ENCODE results near the gene PRKAG2.

PRKAG2 gene

DNA sequence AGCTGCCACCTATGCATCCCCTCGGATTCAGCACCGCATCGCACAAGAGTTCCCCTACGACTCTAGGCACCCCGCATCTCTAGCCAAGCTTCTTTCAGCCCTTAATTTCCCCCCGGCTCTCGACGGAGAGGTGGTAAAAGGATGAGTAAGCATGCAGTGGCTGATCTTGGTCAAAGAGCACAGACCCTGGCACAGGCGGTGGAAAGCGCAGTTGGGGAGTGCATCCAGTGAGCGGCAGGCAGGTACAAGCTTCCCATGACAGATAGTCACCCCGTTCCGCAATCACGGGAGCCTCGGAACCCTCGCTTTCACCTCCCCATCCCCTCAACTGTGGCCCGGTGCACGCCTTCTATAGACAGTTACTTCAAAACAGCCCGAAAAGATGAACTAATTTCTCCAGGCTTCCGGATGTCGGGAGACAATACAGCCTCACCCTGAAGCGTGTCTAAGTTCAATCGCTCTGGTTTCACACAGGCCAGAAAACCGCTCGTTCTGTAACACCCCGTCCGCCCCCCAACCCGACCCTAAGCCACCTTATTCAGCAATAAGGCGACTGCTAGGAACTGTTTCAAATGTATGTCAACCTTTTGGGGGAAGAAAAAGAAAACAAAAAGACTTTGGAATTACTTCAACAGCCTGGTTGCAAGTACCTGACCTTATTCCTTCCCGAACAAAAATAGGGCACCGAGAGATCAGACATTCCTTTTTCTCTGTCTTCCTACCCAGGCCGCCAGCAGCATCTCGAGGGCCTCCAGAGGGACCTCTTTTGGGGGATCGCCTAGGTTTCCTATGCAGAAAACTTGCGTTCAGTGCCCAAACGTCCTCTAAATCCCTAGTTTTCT lies 358.6 kb downstream of the PRKAG2 start:
- peak; percentile 45 to 60 for DNase-seq (ENCODE audit: low read depth in 2 of 2)

DNA sequence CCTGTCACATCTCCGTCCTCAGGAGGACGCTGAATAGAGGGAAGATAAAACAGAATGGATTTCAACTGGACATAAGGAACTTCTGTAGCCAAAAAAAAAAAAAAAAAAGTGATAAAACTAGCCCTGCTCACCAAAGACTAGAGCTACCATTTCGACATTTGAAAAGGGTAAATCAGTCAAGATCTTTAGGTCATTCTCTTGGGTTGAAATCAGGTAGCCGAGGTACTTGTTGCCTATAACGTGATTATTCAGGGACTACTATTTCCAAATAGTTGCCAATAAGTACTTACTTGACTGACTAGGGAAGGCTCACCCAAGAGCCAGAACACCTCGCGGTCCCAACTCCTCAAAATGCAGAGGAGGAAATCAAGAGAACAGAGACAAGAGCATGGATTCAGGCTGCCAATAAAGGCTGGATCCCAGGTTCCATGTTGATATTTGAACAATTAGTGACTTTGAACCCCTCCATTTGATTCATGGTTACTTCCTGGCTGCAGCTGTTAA lies 359.3 kb downstream of the PRKAG2 start:
- no peak for DNase-seq (ENCODE audit: low read depth in 2 of 2)

DNA sequence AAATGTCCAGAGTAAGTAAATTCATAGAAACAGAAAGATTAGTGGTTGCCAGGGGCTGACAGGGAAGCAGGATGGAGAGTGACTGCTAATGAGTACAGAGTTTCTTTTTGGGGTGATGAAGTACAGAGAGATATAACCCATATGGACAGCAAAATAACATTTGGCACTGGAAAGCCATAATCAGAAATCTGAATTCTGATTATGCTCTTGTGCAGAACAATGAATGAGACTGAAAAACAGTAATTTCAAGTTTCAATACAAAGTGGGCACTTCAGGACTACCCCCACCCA lies 361.7 kb downstream of the PRKAG2 start:
- no peak for DNase-seq (ENCODE audit: low read depth in 2 of 2)

DNA sequence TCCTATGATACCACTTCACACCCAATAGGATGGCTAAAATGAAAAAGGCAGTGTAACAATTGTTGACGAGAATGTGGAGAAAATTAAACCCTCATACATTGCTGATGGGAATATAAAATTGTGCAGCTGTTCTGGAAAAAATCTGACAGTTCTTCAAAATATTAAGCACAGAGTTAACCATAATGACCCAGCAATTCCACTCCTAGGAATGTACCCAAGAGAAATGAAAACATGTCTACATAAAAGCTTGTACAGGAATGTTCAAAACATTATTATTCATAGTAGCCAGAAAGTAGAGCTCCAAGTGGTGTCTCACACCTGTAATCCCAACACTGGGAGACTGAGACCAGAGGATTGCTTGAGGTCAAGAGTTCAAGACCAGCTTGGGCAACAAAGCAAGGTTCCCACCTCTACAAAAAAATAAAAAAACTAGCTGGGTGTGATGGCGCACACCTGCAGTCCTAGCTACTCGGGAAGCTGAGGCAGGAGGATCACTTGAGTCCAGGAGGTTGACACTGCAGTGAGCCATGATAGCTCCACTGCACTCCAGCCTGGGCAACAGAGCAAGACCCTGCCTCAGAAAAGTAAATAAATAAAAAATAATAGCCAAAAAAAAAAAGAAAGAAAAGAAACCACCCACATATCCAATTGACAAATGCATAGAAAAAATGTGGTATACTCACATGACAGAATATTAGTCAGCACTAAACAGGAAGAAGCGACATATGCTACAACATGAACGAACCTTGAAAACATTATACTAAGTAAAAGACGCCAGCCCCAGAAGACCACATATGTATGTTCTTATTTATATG lies 362.2 kb downstream of the PRKAG2 start:
- DNase-seq (ENCODE audit: low read depth in 2 of 2), result no peak

DNA sequence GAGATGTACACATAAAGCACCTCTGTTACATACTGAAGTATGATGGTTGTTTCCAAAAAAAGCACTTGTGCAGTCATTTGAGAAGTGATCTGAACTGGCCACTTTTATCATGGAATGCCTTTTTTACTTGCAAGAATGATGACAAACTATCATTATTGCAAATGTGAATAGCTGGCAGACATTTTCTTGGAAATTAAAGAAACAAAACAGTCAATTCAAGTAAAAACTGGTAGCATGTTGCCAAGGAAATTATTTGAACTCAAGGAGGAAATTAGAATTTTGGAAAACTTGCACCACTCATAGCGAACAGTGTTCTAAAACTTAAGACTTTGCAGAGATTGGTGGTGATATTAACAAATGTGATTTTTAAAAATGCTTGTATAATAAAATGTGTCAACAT lies 363.8 kb downstream of the PRKAG2 start:
- no peak for DNase-seq (ENCODE audit: low read depth in 2 of 2)

DNA sequence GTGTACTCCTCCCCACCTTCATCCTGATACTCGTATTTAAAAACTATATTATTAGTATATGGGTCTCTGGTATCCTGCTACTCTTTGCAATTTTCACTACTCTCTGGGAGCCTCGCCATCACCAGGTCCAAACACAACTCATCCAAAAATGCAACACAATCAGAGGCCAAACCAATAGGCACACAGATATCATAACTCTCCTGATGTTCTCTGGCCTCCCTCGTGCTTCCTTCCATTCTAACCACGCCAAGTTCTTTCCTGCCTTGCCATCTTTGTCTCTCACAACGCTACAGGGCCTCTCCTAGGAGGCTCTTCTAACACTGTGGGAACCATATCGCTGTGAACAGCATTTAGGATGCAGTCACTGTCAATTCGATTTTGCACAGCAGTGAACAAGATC lies 364.6 kb downstream of the PRKAG2 start:
- no peak for DNase-seq (ENCODE audit: low read depth in 2 of 2)

DNA sequence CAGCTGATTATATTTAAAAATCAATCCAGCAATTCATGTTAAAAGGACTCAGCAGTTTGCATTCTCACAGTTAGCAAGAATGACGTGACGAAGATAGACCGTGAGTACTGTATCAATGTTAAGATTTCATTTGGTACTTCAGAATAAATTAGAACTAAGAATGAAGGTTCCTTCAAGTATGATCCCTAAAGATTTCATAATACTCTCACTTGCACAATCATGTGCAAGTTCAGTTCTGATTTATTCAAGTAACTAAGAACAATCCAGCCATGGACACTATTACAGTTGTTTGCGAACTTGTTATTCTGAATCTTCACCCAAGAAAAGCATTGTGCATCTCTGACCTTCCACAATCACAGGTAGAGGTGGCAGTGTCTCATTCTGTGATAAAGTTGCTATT lies 365.0 kb downstream of the PRKAG2 start:
- DNase-seq (ENCODE audit: low read depth in 2 of 2), result no peak

DNA sequence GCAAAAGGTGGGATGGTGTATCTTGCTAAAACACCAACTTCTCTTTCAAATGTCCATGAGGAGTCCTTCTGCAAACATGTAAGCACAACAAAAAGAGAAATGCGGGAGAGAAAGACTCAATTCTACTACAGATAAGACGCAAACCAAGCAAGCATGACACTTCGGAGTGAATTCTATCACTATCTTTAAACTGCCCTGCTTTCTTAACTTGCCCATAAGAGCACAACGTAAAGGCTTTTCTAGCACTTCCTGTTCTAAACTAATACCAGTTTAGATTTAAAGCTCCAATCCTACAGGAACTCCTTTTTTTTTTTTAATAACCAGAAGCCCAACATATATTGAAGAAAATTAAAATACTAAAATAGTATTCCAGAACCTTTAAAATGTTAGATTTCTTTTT lies 365.6 kb downstream of the PRKAG2 start:
- no peak for DNase-seq (ENCODE audit: low read depth in 2 of 2)

DNA sequence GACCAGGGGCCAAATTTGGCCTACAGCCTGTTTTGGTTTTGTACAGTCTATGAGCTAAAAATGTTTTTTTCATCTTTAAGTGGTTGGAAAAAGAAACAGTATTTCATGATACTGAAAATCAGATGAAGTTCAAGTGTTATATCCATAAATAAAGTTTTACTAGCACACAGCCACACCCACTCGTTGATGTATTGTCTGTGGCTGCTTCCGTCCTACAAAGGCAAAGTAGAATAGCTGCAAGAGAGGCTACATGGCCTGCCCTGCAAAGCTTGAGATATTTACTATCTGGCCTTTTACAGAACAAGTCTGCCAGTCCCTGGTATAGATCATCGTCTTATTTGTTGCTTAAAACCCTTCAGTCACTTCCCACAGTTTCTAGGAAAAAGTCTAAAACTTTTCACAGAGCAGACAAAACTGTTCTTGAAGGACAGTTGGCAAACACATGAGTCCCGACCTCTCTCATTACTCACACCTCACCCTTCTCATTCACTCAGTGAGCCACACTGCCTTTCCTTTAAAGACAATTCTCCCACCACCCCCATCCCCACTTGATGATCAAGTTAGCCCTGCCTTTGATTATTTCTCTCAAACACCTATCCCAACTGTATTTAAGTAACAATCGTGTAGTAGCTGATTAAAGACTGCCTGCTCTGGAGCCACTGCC lies 367.1 kb downstream of the PRKAG2 start:
- DNase-seq (ENCODE audit: low read depth in 2 of 2), result no peak

DNA sequence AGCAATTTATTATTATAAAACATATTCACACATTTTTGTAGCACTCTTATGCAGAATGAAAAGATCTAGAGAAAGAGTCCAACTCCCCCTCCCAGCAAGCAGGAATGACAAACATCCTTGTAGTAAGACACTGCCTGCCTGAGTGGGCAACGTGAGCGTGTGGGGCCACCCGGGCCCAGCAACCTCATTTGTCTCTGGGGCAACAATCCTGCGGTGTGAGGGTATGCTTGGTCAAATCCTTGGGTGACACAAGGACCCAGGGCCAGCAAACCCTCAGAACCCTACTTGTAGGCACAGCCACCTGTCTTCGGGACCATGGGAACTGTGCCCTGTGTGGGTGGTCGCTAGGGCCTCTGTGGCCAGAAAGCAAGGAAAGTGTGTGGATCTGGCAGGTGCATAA lies 367.9 kb downstream of the PRKAG2 start:
- no peak for DNase-seq (ENCODE audit: low read depth in 2 of 2)

DNA sequence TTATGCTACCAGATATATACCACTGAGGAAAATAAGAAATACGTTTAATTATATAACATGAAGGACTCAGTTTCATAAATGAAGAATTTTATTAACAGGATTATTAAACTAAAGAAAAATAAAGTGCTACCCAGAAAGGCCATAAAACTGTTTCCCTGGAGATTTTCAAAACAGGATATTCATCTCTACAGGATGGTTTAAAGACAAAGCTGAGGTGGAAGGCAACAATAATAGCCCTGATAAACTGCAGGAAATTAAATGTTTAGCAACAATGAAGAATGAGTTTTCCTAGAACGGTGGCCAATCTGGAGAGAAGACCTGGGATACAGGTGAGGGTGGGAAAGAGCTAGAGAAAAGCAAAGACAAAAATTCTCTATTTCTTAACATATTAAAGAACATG lies 369.1 kb downstream of the PRKAG2 start:
- no peak for DNase-seq (ENCODE audit: low read depth in 2 of 2)

DNA sequence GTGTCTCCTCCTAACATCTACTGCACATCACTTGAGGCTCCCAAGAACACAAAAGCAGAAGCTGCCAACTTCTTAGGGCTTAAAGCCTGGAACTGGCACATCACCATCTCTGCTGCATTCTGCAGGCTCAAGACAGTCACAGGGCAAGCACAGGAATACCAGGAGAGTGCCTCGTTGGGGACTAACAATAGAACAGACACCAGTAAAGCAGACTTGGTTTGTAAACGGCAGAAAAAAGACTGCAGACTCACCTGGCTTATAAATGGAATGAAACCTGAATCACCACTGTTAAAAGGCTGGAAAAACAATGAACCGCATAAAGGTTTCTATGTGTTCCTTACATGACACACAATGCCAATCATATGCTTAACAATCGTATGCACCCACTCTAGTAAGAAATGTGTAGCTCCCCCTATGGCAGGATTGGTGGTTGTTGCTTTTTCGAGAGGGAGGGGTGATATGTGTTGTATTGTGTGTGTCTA lies 370.0 kb downstream of the PRKAG2 start:
- no peak for DNase-seq (ENCODE audit: low read depth in 2 of 2)
